Astrocyte (in vitro differentiated cells and primary cell): ENCODE results near the gene ZNF276. TPM values are rescaled to one million over a fixed set of nuclear protein-coding genes. Genes with fewer than 3 reads are reported as not detected.

Experiments used
- DNase-seq: peaks from one replicate; pipeline ENCODE4 v3.0.0-alpha.2; 2010; ENCODE audit warnings: low read depth
- FAIRE-seq: peaks from 2 replicates; lab custom pipeline; 2011; peaks lifted over from hg19 to GRCh38; lab: Jason Lieb, UNC
- H2AFZ ChIP-seq: 2 replicates; pipeline ENCODE4 v1.6.0; 2012; ENCODE audit warnings: low read depth, low read length, inconsistent platforms
- H3K27ac ChIP-seq: 2 replicates; pipeline ENCODE4 v1.5.1; 2011; ENCODE audit warnings: low read depth, low read length, inconsistent platforms
- H3K27me3 ChIP-seq: 2 replicates; pipeline ENCODE4 v1.6.0; 2011; ENCODE audit warnings: low read length, inconsistent platforms; ENCODE audit not compliant: insufficient read depth
- H3K36me3 ChIP-seq: 2 replicates; pipeline ENCODE4 v1.5.1; 2011; ENCODE audit warnings: low read length, inconsistent platforms; ENCODE audit not compliant: insufficient read depth
- H3K4me1 ChIP-seq: 2 replicates; pipeline ENCODE4 v1.5.1; 2011; ENCODE audit warnings: low read length, inconsistent platforms; ENCODE audit not compliant: insufficient read depth
- H3K4me2 ChIP-seq: 2 replicates; pipeline ENCODE4 v1.6.0; 2012; ENCODE audit warnings: low read length, inconsistent platforms
- H3K4me3 ChIP-seq: 2 replicates; pipeline ENCODE4 v1.5.1; 2011; ENCODE audit warnings: low read depth, mild to moderate bottlenecking, low read length, inconsistent platforms; ENCODE audit not compliant: insufficient read depth
- H3K79me2 ChIP-seq: 2 replicates; pipeline ENCODE4 v1.6.0; 2012; ENCODE audit warnings: mild to moderate bottlenecking, low read length, inconsistent platforms; ENCODE audit not compliant: insufficient read depth
- H3K9ac ChIP-seq: 2 replicates; pipeline ENCODE4 v1.6.0; 2012; ENCODE audit warnings: mild to moderate bottlenecking, low read length, inconsistent platforms
- H3K9me3 ChIP-seq: 2 replicates; pipeline ENCODE4 v1.5.1; 2012; ENCODE audit warnings: low read depth, mild to moderate bottlenecking, low read length, inconsistent platforms; ENCODE audit not compliant: insufficient read depth
- H4K20me1 ChIP-seq: 2 replicates; pipeline ENCODE4 v1.6.0; 2012; ENCODE audit warnings: low read length, inconsistent platforms; ENCODE audit not compliant: insufficient read depth
- H3K27ac Mint-ChIP-seq: one replicate; pipeline ENCODE4 v1.8.0; 2021; ENCODE audit warnings: mild to moderate bottlenecking, mixed read lengths; ENCODE audit not compliant: unreplicated experiment
- H3K27me3 Mint-ChIP-seq: one replicate; pipeline ENCODE4 v1.8.0; 2021; ENCODE audit warnings: low read depth, mixed read lengths; ENCODE audit not compliant: unreplicated experiment
- H3K36me3 Mint-ChIP-seq: one replicate; pipeline ENCODE4 v1.8.0; 2021; ENCODE audit warnings: low read depth, mixed read lengths; ENCODE audit not compliant: unreplicated experiment
- H3K4me1 Mint-ChIP-seq: one replicate; pipeline ENCODE4 v1.8.0; 2021; ENCODE audit warnings: low read depth, mixed read lengths; ENCODE audit not compliant: unreplicated experiment
- H3K4me3 Mint-ChIP-seq: one replicate; pipeline ENCODE4 v1.8.0; 2021; ENCODE audit warnings: mild to moderate bottlenecking, moderate library complexity, mixed read lengths; ENCODE audit not compliant: unreplicated experiment
- H3K9me3 Mint-ChIP-seq: one replicate; pipeline ENCODE4 v1.8.0; 2021; ENCODE audit warnings: mild to moderate bottlenecking, mixed read lengths; ENCODE audit not compliant: unreplicated experiment
- CTCF ChIP-seq: IDR thresholded peaks from 2 replicates; pipeline ENCODE4 v1.5.1; 2011; ENCODE audit warnings: low read depth, mild to moderate bottlenecking, inconsistent platforms, low read length, moderate library complexity; ENCODE audit not compliant: insufficient read depth
- EZH2 ChIP-seq: IDR thresholded peaks from 2 replicates; pipeline ENCODE4 v1.6.1; 2012; ENCODE audit warnings: mild to moderate bottlenecking, low read length, inconsistent platforms; ENCODE audit not compliant: insufficient read depth
- total RNA-seq: library from RNA; stranded (reverse); gene quantifications from 2 replicates; pipeline ENCODE4 v1.2.1, GENCODE V29; 2021

ZNF276 gene
- total RNA-seq, 1 donor from 2014 or later = 21.6 TPM

GRCh38 chr16:89729293-89729692 lies 8.0 kb downstream of the ZNF276 start:
- FAIRE-seq (no peak), DNase-seq (no peak)
- H3K79me2 ChIP-seq = peaks cover 49% of the 10 kb centered on the region
- Mint-ChIP-seq H3K36me3 (peaks cover 22% of the 10 kb centered on the region), H3K9me3 (no peaks in the 10 kb centered on the region), H3K4me3 (no peak overlapping the region), H3K27ac (no peak overlapping the region), H3K27me3 (no peaks in the 10 kb centered on the region), H3K4me1 (peaks cover 3% of the 10 kb centered on the region)
- H4K20me1 ChIP-seq = peaks cover 77% of the 10 kb centered on the region
- no peak overlapping the region for H3K9ac ChIP-seq
- peaks cover 47% of the 10 kb centered on the region for H3K36me3 ChIP-seq
- no peaks in the 10 kb centered on the region for H3K4me1 ChIP-seq
- H2AFZ ChIP-seq = no peak overlapping the region
- no peak overlapping the region for H3K4me3 ChIP-seq
- no peak overlapping the region for H3K27ac ChIP-seq
- no peak overlapping the region for H3K4me2 ChIP-seq
- no peaks in the 10 kb centered on the region for H3K9me3 ChIP-seq
- TF ChIP-seq CTCF (no peak), EZH2 (no peak)
- no peaks in the 10 kb centered on the region for H3K27me3 ChIP-seq

GRCh38 chr16:89729863-89730593 lies 8.7 kb downstream of the ZNF276 start:
- H3K27me3 ChIP-seq = no peaks in the 10 kb centered on the region
- H3K79me2 ChIP-seq = peaks cover 42% of the 10 kb centered on the region
- H3K27ac ChIP-seq = no peak overlapping the region
- H3K4me3 ChIP-seq = no peak overlapping the region
- no peak overlapping the region for H3K9ac ChIP-seq
- no peaks in the 10 kb centered on the region for H3K9me3 Mint-ChIP-seq
- TF ChIP-seq EZH2 (no peak), CTCF (no peak)
- peaks cover 73% of the 10 kb centered on the region for H4K20me1 ChIP-seq
- H3K4me2 ChIP-seq = no peak overlapping the region
- H3K4me1 Mint-ChIP-seq = no peaks in the 10 kb centered on the region
- no peaks in the 10 kb centered on the region for H3K4me1 ChIP-seq
- DNase-seq (no peak), FAIRE-seq (no peak)
- H3K27me3 Mint-ChIP-seq = no peaks in the 10 kb centered on the region
- H2AFZ ChIP-seq = no peak overlapping the region
- H3K36me3 ChIP-seq = peaks cover 48% of the 10 kb centered on the region
- peaks cover 28% of the 10 kb centered on the region for H3K36me3 Mint-ChIP-seq
- no peaks in the 10 kb centered on the region for H3K9me3 ChIP-seq
- no peak overlapping the region for H3K4me3 Mint-ChIP-seq
- H3K27ac Mint-ChIP-seq = no peak overlapping the region

GRCh38 chr16:89730610-89731234 lies 9.4 kb downstream of the ZNF276 start:
- Histone ChIP-seq H3K36me3 (peaks cover 50% of the 10 kb centered on the region), H3K79me2 (peaks cover 36% of the 10 kb centered on the region), H3K4me2 (no peak overlapping the region), H3K4me1 (no peaks in the 10 kb centered on the region), H3K27me3 (no peaks in the 10 kb centered on the region), H4K20me1 (peaks cover 70% of the 10 kb centered on the region), H3K4me3 (no peak overlapping the region), H2AFZ (no peak overlapping the region), H3K9me3 (no peaks in the 10 kb centered on the region), H3K9ac (no peak overlapping the region), H3K27ac (no peak overlapping the region)
- H3K36me3 Mint-ChIP-seq = peaks cover 28% of the 10 kb centered on the region
- H3K27ac Mint-ChIP-seq = no peak overlapping the region
- TF ChIP-seq CTCF = no peak
- no peak for TF ChIP-seq EZH2
- no peak overlapping the region for H3K4me3 Mint-ChIP-seq
- H3K27me3 Mint-ChIP-seq = no peaks in the 10 kb centered on the region
- H3K4me1 Mint-ChIP-seq = no peaks in the 10 kb centered on the region
- DNase-seq = no peak
- no peaks in the 10 kb centered on the region for H3K9me3 Mint-ChIP-seq
- FAIRE-seq = no peak
